GM19467 (cell line): ENCODE data around the gene FBXL14.
A peak's percentile ranks its signal among the peaks of the same experiment; 100 is the strongest.
"Not testable (repeated sequence)": the region's sequence is repeated elsewhere in the genome, so short reads cannot be mapped to it uniquely, and the experiment has no call there.

Experiments
- ATAC-seq: cut with Tn5 transposase; IDR thresholded peaks from one replicate; pipeline ENCODE4 v1.9.1; 2021; ENCODE audit warnings: mild to moderate bottlenecking, moderate library complexity; ENCODE audit not compliant: unreplicated experiment

Gene FBXL14

GRCh38 chr12:1620092-1620491, 25.7 kb upstream of the FBXL14 start:
- no peak for ATAC-seq

- no peak for ATAC-seq
These were observed 25.2 kb upstream of the FBXL14 start for GRCh38 chr12:1619587-1619986.

- no peak for ATAC-seq
These were observed 24.8 kb upstream of the FBXL14 start for GRCh38 chr12:1619159-1619558.

GRCh38 chr12:1618489-1618888, 24.1 kb upstream of the FBXL14 start:
- ATAC-seq: no peak

GRCh38 chr12:1616233-1617066, 22.1 kb upstream of the FBXL14 start:
- ATAC-seq: no peak

- no peak for ATAC-seq
These were observed 20.0 kb upstream of the FBXL14 start for GRCh38 chr12:1614360-1614759.

DNA sequence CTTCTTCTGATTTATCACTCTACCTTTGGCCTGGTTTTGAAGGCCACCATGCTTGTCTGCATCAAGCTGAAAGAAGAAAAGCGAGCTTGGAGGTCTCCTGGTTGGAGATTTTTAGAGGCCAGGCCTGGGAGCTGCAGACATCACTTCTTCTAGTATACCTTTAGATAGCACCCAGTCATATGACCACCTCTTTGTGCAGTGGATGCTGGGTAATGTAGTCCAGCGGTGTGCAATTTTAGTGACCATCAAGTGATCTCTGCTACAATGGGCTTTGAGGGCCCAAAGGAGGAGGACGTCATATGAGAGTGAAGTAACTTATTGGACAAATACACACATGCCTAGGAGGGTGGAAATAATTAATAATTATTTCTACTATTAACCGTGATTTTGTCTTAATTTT, 19.5 kb upstream of the FBXL14 start:
- no peak for ATAC-seq

GRCh38 chr12:1611803-1612572, 17.6 kb upstream of the FBXL14 start:
- ATAC-seq: no peak

DNA sequence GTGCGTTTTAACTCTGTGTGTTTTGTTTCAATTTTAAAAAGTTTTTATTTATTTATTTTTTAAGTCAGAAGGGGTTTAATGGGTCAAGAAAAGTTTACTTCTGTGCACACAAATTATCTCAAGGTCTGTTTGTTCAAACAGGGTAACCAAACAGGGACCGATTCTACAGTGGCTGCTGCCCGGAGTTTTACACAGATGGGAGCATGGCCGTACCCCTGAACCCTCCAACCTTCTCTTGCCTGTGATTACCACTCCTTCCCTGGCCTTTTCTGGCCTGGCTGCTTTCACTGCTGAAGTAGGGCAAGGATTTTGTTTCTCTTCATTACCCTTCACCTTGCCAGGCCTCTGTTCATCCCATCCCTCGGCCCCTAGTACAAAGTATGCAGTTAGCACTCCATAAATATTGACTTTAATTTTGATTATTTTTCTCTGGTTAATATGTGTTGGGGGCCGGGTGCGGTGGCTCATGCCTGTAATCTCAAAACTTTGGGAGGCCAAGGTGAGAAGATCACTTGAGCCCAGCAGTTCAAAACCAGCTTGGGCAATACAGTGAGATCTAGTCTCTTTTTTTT, 15.8 kb upstream of the FBXL14 start:
- no peak for ATAC-seq

GRCh38 chr12:1608713-1609119, 14.3 kb upstream of the FBXL14 start:
- no peak for ATAC-seq

GRCh38 chr12:1607940-1608712, 13.7 kb upstream of the FBXL14 start:
- no peak for ATAC-seq

DNA sequence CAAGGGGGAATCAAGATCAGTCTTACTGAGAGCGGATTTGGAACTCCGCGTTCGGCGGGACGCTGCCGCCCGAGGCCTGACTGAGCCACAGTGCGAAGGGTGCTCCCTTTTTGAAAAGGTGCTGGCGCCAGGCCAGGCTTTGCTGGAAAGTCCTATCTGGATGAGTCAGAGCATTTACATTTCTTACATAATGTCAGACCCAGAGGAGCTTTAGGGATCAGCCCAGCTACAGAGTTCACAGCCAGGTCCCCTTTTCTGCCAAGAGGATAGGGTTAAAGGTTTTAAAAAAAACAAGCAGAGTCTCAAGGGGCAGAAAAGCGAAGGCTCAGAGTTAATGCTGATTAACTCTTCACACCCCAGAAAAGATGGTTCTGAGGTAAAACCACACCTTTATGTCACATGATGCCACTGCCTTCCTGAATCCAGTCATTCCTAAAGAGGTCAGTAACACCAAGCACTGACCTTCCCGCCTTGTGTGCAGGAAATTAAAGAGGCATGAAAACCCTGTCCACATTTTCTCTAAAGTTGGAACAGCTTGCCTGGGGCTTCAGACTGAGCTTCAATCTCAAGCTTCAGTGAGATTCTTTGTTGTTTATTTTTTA, 11.7 kb upstream of the FBXL14 start:
- ATAC-seq: peak; percentile 34

- no peak for ATAC-seq
These were observed 11.0 kb upstream of the FBXL14 start for GRCh38 chr12:1605129-1606020.

GRCh38 chr12:1604464-1604863, 10.1 kb upstream of the FBXL14 start:
- ATAC-seq: no peak

DNA sequence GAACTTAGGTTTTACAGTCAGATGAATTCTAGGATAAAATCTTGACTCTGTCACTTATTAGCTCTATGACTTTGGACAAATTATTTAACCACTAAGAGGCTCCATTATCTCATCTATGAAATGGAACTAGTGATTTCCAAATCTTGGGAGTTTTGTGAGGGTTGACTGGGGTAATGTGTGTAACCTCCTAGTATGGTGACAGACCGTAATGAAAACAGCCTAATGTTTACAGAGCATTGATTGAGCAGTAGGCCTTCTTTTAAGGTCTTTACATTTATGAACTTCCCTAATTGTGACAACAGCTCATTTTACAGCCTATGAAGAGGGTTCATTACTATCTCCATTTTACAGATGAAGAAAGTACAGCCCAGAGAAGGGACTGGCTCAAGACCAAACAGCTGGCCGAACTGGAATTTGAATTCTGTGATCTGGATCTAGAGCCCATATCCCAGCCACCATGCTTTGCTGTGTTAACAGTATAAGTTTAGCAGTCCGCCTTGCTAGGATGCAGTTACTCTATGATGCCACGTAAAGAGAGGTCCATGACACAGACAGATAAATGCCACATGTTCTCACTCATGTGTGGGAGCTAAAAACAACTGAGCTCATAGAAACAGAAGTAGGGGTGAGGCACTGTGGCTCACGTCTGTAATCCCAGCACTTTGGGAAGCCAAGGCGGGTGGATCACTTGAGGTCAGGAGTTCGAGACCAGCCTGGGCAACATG, 9.1 kb upstream of the FBXL14 start:
- ATAC-seq: no peak

- ATAC-seq: not testable (repeated sequence)
These were observed 8.3 kb upstream of the FBXL14 start for GRCh38 chr12:1602706-1603105.

DNA sequence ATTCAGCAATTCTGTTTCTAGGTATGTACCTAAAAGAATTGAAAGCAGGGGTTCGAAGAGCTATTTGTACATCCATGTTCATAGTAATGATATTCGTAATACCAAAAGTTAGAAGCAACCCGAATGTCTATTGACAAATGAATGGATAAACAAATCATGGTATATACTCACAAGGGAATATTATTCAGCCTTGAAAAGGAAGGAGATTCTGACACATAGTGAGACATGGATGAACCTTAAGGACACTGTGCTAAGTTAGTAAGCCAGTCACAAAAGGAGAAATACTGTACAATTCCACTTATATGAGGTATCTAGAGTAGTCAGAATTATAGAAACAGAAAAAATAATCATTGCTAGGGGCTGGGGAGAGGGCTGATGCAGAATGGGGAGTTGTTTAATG, 4.4 kb upstream of the FBXL14 start:
- no peak for ATAC-seq

- no peak for ATAC-seq
These were observed 1.4 kb upstream of the FBXL14 start for GRCh38 chr12:1595690-1596347.
